ENCODE measurements around the gene MAST4.

The MAST4 gene

DNA sequence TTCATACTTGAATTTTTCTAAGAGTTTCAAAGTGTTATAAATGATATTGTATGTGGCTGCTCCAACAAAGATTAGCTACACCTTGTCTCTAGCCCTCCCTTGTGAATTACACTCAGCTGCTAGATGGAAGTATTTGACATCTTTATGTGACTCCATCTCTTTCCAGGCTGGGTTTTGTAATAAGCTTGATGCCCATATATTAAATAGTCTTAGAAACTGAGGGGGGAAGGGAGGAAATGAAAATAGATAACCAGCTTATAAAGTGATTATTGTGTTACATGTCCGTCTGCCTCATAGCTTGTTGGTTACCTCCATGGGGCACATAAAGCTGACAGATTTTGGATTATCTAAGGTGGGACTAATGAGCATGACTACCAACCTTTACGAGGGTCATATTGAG is 537.0 kb downstream of the MAST4 start:
- no peak for DNase-seq (ENCODE audit: low spot score)

DNA sequence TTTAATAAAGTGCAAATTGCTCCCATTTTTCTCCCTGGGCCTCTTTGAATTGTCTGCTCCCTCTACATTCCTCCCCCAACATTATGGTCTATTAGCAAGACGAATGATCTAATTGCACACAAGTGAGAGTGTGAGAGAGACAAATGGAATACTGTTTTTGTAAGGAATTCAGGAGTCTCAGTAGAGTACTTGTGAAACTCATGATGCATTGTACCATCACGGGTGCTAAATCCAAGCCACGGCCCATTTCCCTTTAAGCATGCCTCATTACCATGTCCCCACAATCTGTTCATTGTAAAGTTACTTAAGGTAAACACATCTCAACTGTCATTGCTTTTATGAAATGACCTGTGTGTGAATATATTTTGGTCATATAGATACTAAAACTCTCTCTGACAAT is 537.6 kb downstream of the MAST4 start:
- DNase-seq (ENCODE audit: low spot score): no peak

- no peak for DNase-seq (ENCODE audit: low spot score)
These were observed 539.3 kb downstream of the MAST4 start for GRCh38 chr5:67135381-67135984.

- DNase-seq (ENCODE audit: low spot score): no peak
These were observed 542.8 kb downstream of the MAST4 start for GRCh38 chr5:67139030-67139429.

GRCh38 chr5:67140413-67140812 is 544.2 kb downstream of the MAST4 start:
- no peak for DNase-seq (ENCODE audit: low spot score)

DNA sequence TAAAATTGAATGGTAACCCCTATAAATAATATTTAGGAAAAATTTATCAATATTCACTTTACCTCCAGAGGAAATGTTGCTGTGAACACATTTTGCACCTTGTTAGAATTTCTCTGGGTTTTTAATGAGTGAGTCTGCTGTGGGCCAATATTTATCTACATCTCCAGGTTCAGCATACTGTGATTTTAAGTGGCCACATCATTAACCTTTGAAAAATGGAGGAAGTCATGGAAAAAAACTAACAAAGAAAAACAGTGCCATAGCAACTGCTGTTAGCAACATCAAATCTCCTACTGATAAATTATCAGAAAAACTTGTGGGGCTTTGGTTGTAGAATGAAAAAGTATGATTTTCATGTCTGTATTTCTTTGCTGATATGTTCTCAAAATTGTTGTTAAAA is 545.5 kb downstream of the MAST4 start:
- no peak for DNase-seq (ENCODE audit: low spot score)

- DNase-seq (ENCODE audit: low spot score): no peak
These were observed 546.6 kb downstream of the MAST4 start for GRCh38 chr5:67142816-67143215.

DNA sequence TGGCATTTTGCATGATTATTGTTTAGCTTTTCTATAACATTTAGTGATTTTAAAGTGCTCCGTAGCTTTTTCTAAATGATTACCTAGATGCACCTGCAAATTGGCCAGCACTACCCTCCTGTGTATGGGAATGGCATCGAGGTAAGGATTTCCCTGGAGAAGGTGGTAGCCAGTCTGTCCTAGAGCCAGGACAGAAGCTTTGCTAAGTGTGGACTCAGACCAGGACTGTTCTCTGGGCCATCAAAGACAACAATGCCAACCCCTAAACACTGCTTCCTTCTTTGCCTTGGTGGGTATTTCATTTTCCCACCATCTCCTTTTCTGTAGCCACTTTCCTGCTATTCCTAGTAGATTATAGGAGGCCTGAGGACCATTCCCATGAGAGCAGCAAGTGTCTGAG is 547.4 kb downstream of the MAST4 start:
- no peak for DNase-seq (ENCODE audit: low spot score)

DNA sequence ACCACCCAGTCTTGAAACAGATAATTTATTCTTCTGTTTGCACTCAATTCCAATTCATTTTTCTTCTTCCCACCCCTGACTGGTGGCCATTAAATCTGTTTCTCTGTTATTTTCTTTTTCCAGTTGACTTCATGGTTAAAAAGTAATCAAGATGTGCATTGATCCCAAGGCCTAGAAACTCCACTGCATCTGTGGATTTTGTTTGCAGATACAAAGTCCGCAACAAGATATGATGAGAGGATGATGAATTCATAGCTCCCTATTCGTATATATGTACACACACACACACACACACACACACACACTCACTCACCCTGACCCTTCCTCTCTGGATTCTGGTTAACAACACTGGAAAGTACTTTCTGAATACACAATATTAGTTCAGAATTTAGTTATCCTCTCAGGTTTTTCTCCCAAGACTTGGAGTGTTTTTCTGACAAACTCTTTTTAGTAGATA is 548.0 kb downstream of the MAST4 start:
- DNase-seq (ENCODE audit: low spot score): no peak

- DNase-seq (ENCODE audit: low spot score): no peak
These were observed 550.4 kb downstream of the MAST4 start for GRCh38 chr5:67146574-67146973.

- DNase-seq (ENCODE audit: low spot score): no peak
These were observed 550.8 kb downstream of the MAST4 start for GRCh38 chr5:67146981-67147380.

DNA sequence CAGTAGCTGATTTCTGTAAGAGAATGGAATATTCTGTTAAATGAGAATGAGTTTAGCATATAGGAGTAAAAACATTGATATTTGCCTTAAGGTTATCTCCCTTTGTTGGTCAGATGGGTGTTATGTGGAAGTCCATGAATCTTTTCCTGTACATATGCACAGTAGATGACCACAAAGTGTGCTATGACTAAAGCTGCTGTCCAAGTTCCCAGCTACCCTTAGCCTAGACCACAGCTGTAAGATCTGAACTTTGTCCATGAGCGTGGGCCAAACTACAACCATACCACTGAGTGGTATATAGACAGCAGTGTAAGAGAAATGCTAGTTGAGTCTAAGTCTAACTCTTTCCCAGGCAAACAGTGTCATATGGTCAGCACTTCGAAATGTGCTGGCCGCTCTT is 551.6 kb downstream of the MAST4 start:
- DNase-seq (ENCODE audit: low spot score): no peak

DNA sequence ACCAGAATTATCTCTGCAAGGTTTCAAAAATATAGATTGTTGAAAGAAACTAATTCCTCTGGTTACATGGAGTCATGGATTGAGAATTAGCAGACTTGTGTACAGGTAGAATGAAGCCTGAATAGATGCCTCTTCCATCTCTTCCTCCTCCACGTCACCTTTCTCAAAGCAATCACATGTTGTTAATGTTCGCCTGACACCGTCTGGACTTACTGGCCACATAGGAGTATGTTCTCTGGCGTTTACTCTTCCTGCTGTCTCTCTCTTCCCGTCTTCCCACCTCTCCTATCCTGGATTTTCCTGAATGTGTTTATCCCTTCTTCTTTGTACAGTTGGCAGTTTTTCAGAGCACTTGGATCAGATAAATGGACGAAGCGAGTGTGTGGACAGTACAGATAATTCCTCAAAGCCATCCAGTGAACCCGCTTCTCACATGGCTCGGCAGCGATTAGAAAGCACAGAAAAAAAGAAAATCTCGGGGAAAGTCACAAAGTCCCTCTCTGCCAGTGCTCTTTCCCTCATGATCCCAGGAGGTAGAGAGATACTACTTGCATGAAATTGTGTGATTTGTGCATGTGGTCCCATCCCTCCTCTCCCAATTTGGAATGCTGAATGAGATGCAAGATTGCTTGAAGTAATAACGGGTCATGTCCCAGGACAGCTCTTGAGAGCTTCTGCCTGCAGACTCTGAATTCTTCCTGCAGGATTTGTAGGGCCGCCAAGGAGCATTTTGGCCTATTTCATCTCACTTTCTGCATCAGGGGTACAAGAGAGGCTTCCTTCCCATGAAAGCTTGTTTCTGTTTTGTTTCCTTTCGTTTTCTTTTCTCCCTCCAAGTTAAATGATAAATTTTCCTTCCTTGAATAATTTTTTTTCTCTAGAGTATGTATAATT is 553.1 kb downstream of the MAST4 start:
- DNase-seq (ENCODE audit: low spot score): no peak

DNA sequence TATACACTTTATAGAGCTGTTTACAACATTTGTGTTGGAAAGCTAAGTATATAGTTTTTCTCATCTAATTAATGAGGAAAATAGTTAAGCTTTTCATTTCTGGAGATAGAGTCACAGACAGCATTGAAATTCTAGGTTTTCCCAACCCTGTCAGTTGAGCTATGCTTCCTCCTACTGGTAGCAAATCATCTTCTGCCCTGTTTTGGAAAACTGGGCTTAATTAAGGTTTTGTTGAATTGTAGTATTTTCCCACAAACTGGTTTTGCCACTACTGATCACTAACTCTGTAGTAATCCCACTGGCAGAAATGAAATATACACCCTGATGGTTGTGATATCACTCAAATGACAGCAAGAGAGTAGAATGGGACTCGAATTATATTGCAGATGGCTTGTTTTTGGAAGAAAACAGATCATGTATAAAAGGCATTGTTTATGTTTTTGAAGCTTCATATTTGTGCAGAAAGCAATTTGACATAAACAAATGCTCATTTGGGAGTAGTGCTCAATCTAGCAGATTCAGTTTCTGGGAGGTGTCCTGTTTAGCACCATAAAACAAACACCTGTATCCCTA is 553.8 kb downstream of the MAST4 start:
- no peak for DNase-seq (ENCODE audit: low spot score)

GRCh38 chr5:67152400-67152799 is 556.2 kb downstream of the MAST4 start:
- no peak for DNase-seq (ENCODE audit: low spot score)

DNA sequence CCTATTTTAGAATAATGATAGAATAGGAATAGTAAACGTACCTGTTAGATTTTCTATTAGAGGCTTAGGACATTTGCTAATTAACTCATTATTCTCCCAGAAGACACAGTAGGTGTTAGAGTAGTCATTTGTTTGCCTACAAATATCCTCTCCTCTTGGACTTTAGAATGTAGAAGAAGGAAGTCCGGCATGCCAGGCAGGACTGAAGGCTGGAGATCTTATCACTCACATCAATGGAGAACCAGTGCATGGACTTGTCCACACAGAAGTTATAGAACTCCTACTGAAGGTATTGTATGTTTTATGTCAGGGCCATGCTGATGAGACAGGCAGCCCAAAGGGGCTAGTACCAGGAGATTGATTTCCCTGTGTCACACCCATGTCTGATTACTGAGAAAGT is 557.1 kb downstream of the MAST4 start:
- DNase-seq (ENCODE audit: low spot score): no peak

GRCh38 chr5:67154556-67155206 is 558.5 kb downstream of the MAST4 start:
- DNase-seq (ENCODE audit: low spot score): no peak

- peak; percentile 69 for DNase-seq (ENCODE audit: low spot score)
These were observed 560.9 kb downstream of the MAST4 start for GRCh38 chr5:67156976-67157583.

DNA sequence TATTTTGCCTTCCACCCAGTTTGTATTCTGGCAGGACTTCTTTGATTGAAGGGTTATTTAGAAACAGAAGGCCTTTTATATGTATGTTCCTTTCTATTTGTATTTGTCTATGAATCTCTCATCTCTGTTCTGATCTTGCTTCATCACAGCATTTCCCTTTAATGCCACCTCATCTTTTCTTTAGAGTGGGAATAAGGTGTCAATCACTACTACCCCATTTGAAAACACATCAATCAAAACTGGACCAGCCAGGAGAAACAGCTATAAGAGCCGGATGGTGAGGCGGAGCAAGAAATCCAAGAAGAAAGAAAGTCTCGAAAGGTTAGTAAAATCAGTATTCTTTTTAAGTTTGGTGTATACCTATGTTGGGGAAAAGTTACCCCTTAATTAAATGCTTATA is 564.1 kb downstream of the MAST4 start:
- peak; percentile 33 for DNase-seq (ENCODE audit: low spot score)

DNA sequence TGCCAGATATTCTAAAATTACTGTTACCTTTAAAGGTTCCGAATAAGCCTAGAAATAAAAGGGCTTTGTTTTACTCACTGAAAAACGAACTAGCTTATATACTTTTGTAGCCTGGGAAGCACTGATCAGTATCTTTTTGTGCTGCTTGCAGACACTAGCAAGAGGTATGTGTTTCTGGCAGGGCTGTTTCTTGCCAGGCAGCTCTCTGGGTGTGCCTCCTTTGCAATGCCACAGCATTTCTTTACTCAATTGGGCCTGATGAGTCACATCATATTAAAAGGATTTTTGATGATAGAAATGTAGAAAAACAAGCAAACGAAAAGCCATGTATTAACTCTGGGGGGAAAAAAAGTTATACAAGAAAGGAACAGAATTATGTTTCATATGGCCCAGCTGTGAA is 564.8 kb downstream of the MAST4 start:
- DNase-seq (ENCODE audit: low spot score): peak; percentile 85

GRCh38 chr5:67161767-67162166 is 565.6 kb downstream of the MAST4 start:
- DNase-seq (ENCODE audit: low spot score): no peak

DNA sequence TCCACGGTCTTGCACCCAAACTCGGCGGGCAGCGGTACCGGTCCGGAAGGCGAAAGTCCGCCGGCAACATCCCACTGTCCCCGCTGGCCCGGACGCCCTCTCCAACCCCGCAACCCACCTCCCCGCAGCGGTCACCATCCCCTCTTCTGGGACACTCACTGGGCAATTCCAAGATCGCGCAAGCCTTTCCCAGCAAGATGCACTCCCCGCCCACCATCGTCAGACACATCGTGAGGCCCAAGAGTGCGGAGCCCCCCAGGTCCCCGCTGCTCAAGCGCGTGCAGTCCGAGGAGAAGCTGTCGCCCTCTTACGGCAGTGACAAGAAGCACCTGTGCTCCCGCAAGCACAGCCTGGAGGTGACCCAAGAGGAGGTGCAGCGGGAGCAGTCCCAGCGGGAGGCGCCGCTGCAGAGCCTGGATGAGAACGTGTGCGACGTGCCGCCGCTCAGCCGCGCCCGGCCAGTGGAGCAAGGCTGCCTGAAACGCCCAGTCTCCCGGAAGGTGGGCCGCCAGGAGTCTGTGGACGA is 567.1 kb downstream of the MAST4 start:
- no peak for DNase-seq (ENCODE audit: low spot score)
